GM23338 (cell line): ENCODE measurements around the gene GARS1. TPM values are rescaled to one million over a fixed set of nuclear protein-coding genes. Genes with fewer than 3 reads are reported as not detected.

Source experiments
- ATAC-seq: fragments of 200-7000 bp; cut with Tn5 transposase; 3 replicates; pipeline ENCODE4 v1.9.1; 2020
- DNase-seq: peaks from one replicate; pipeline ENCODE4 v3.0.0-alpha.2; 2015; ENCODE audit warnings: low spot score
- H2AFZ ChIP-seq: fragments of 200-600 bp; sonication (generic); 2 replicates; pipeline ENCODE4 v1.8.0; 2016; ENCODE audit warnings: antibody characterized with exemption, mild to moderate bottlenecking, moderate library complexity
- H3F3A ChIP-seq: fragments of 200-600 bp; sonication (generic); replicated peaks from 2 replicates; pipeline ENCODE4 v1.8.0; 2017; ENCODE audit warnings: antibody characterized with exemption, mixed run types, low read depth
- H3K27ac ChIP-seq: fragments of 200-600 bp; sonication (generic); 2 replicates; pipeline ENCODE4 v1.6.1; 2016; ENCODE audit warnings: low read depth
- H3K27me3 ChIP-seq: fragments of 200-600 bp; sonication (generic); 2 replicates; pipeline ENCODE4 v1.8.0; 2016; ENCODE audit warnings: mild to moderate bottlenecking, mixed run types, moderate library complexity; ENCODE audit not compliant: insufficient read depth
- H3K36me3 ChIP-seq: fragments of 200-600 bp; sonication (generic); 2 replicates; pipeline ENCODE4 v1.8.0; 2016; ENCODE audit warnings: mild to moderate bottlenecking; ENCODE audit not compliant: insufficient read depth
- H3K4me1 ChIP-seq: fragments of 200-600 bp; sonication (generic); 2 replicates; pipeline ENCODE4 v1.8.0; 2016; ENCODE audit warnings: mild to moderate bottlenecking, moderate library complexity; ENCODE audit not compliant: insufficient read depth
- H3K4me2 ChIP-seq: fragments of 200-600 bp; sonication (generic); 2 replicates; pipeline ENCODE4 v1.7.1; 2017; ENCODE audit warnings: mixed run types
- H3K4me3 ChIP-seq: fragments of 200-600 bp; sonication (generic); 2 replicates; pipeline ENCODE4 v1.6.1; 2016; ENCODE audit warnings: mixed run types
- H3K79me2 ChIP-seq: fragments of 200-600 bp; sonication (generic); replicated peaks from 2 replicates; pipeline ENCODE4 v1.8.0; 2017; ENCODE audit warnings: mild to moderate bottlenecking; ENCODE audit not compliant: insufficient read depth
- H3K9me2 ChIP-seq: fragments of 200-600 bp; sonication (generic); 2 replicates; pipeline ENCODE4 v1.8.0; 2017; ENCODE audit not compliant: insufficient read depth
- H4K20me1 ChIP-seq: fragments of 200-600 bp; sonication (generic); replicated peaks from 2 replicates; pipeline ENCODE4 v1.8.0; 2017; ENCODE audit warnings: mild to moderate bottlenecking; ENCODE audit not compliant: insufficient read depth
- H3K27ac Mint-ChIP-seq: 2 replicates; pipeline ENCODE4 v1.8.0; 2020; ENCODE audit warnings: inconsistent platforms, mild to moderate bottlenecking, moderate library complexity, mixed read lengths
- H3K27me3 Mint-ChIP-seq: 3 replicates; pipeline ENCODE4 v1.8.0; 2022; ENCODE audit warnings: low read depth, mild to moderate bottlenecking, moderate library complexity, mixed read lengths, inconsistent platforms; ENCODE audit not compliant: insufficient read depth, poor library complexity
- H3K36me3 Mint-ChIP-seq: 3 replicates; pipeline ENCODE4 v1.8.0; 2021; ENCODE audit warnings: low read depth, mild to moderate bottlenecking, inconsistent platforms, moderate library complexity, mixed read lengths
- H3K4me1 Mint-ChIP-seq: 3 replicates; pipeline ENCODE4 v1.8.0; 2020; ENCODE audit warnings: mild to moderate bottlenecking, inconsistent platforms, mixed read lengths
- H3K4me3 Mint-ChIP-seq: 3 replicates; pipeline ENCODE4 v1.8.0; 2021; ENCODE audit warnings: moderate library complexity, mild to moderate bottlenecking, inconsistent platforms, mixed read lengths
- H3K9me3 Mint-ChIP-seq: 3 replicates; pipeline ENCODE4 v1.8.0; 2020; ENCODE audit warnings: moderate library complexity, mild to moderate bottlenecking, inconsistent platforms, mixed read lengths
- ETS1 ChIP-seq: IDR thresholded peaks from 2 replicates; pipeline ENCODE4 v1.6.1; 2016; ENCODE audit warnings: antibody characterized with exemption
- ZNF114 ChIP-seq: fragments of 250-450 bp; sonication (Bioruptor Pico); IDR thresholded peaks from 2 replicates; pipeline ENCODE4 v1.5.0; 2020; ENCODE audit warnings: mild to moderate bottlenecking, moderate library complexity
- ZNF462 ChIP-seq: fragments of 250-450 bp; sonication (Bioruptor Pico); IDR thresholded peaks from 2 replicates; pipeline ENCODE4 v1.5.0; 2020; ENCODE audit warnings: mild to moderate bottlenecking, moderate library complexity
- polyA plus RNA-seq: library from polyadenylated mRNA; unstranded; fragments of >200 nt; fragmentation: Nextera tagmentation; extraction: Ambion mirVana; gene quantifications from 2 replicates; pipeline ENCODE4 v1.2.1, GENCODE V29; 2016
- total RNA-seq: library from RNA; depleted of rRNA; stranded (reverse); fragments of >200 nt; shearing (Covaris generic); gene quantifications from 2 replicates; pipeline ENCODE4 v1.2.3, GENCODE V29; 2014

The GARS1 gene
- total and polyA plus RNA-seq, 2 experiments from 2014 or later: 207 to 241 TPM

- Mint-ChIP-seq H3K27ac (no peak overlapping the region), H3K9me3 (no peaks in the 10 kb centered on the region; the same call in 2 of the 3 replicates), H3K27me3 (peaks cover 13% of the 10 kb centered on the region), H3K4me3 (no peak overlapping the region), H3K36me3 (no peaks in the 10 kb centered on the region), H3K4me1 (peaks cover 12% of the 10 kb centered on the region)
- Histone ChIP-seq H3K27me3 (no peaks in the 10 kb centered on the region), H3K4me3 (no peak overlapping the region), H3K4me1 (no peaks in the 10 kb centered on the region), H3F3A (no peaks in the 10 kb centered on the region), H3K79me2 (no peaks in the 10 kb centered on the region), H4K20me1 (0 out of 2 replicates have a peak, but pooled peaks cover 4% of the 10 kb centered on the region), H3K27ac (no peak overlapping the region), H3K36me3 (no peaks in the 10 kb centered on the region), H3K4me2 (no peak overlapping the region), H3K9me2 (no peaks in the 10 kb centered on the region), H2AFZ (no peak overlapping the region)
- ATAC-seq (no peak), DNase-seq (no peak)
- TF ChIP-seq ETS1: no peak
Observed at GRCh38 chr7:30665043-30665442, 70.4 kb downstream of the GARS1 start.

- DNase-seq (no peak), ATAC-seq (no peak)
- Mint-ChIP-seq H3K4me1 (peaks cover 12% of the 10 kb centered on the region), H3K27me3 (peaks cover 13% of the 10 kb centered on the region), H3K4me3 (no peak overlapping the region), H3K36me3 (no peaks in the 10 kb centered on the region), H3K27ac (no peak overlapping the region), H3K9me3 (no peaks in the 10 kb centered on the region; the same call in 2 of the 3 replicates)
- Histone ChIP-seq H3K27ac (no peak overlapping the region), H4K20me1 (0 out of 2 replicates have a peak, but pooled peaks cover 4% of the 10 kb centered on the region), H3K4me3 (no peak overlapping the region), H3K27me3 (no peaks in the 10 kb centered on the region), H3K9me2 (no peaks in the 10 kb centered on the region), H3K4me2 (no peak overlapping the region), H3K4me1 (no peaks in the 10 kb centered on the region), H3F3A (no peaks in the 10 kb centered on the region), H2AFZ (no peak overlapping the region), H3K36me3 (no peaks in the 10 kb centered on the region), H3K79me2 (no peaks in the 10 kb centered on the region)
- TF ChIP-seq ZNF114 (CRISPR knock-in tag) (no peak), ZNF462 (no peak)
Observed at GRCh38 chr7:30665449-30665848, 70.8 kb downstream of the GARS1 start.
